B cell (primary cell): ENCODE results near the gene DYNC1I1. TPM values are rescaled to one million over a fixed set of nuclear protein-coding genes. Genes with fewer than 3 reads are reported as not detected.

Source experiments
- ATAC-seq: fragments of 200-7000 bp; cut with Tn5 transposase; one replicate; pipeline ENCODE4 v1.10.0; 2021; ENCODE audit warnings: low read depth, mild to moderate bottlenecking, moderate number of reproducible peaks, moderate library complexity
- CTCF ChIA-PET: fragments of 350-600 bp; sonication (Branson Sonifier 250); formaldehyde crosslinking; loops from one replicate; lab custom pipeline; 2021; ENCODE audit warnings: antibody characterized with exemption, inconsistent platforms; lab: Charles Lee
- POLR2A ChIA-PET: fragments of 350-600 bp; sonication (Branson Sonifier 250); formaldehyde crosslinking; loops from one replicate; lab custom pipeline; 2021; ENCODE audit warnings: antibody characterized with exemption; lab: Charles Lee
- DNase-seq: peaks from one replicate; pipeline ENCODE4 v3.0.0; 2013
- H2AFZ ChIP-seq: 2 replicates; pipeline ENCODE4 v1.6.1; 2012; ENCODE audit warnings: mild to moderate bottlenecking, low read depth, low read length; ENCODE audit not compliant: insufficient read depth, poor library complexity, severe bottlenecking
- H3K27ac ChIP-seq, 2 donors: 1 replicate in 1 of 2; 2 replicates in 1 of 2; pipeline ENCODE4 v1.5.1; 2012 to 2013; ENCODE audit warnings: low read length in 2 of 2, mild to moderate bottlenecking in 2 of 2, moderate library complexity in 1 of 2
- H3K27me3 ChIP-seq, 4 experiments: fragments of 200-600 bp in 1 of 4; sonication (generic) in 1 of 4; replicated peaks in 1 of 4; 1 replicate in 2 of 4; 2 replicates in 2 of 4; pipeline versions ENCODE4 v1.6.1 to v1.7.0; 2013 to 2016; ENCODE audit warnings: low read length in 3 of 4, mild to moderate bottlenecking in 2 of 4, mixed read lengths in 1 of 4, moderate library complexity in 1 of 4; ENCODE audit not compliant: insufficient read depth in 4 of 4, control insufficient read depth in 3 of 4; ENCODE audit errors: control extremely low read depth in 1 of 4
- H3K36me3 ChIP-seq, 2 experiments: replicated peaks in 1 of 2; 1 replicate in 1 of 2; 2 replicates in 1 of 2; pipeline versions ENCODE4 v1.6.1 to v1.7.1; 2013; ENCODE audit warnings: low read length in 1 of 2; ENCODE audit not compliant: insufficient read depth in 2 of 2, control insufficient read depth in 1 of 2; ENCODE audit errors: control extremely low read depth in 1 of 2, extremely low read depth in 1 of 2
- H3K4me1 ChIP-seq, 2 donors: fragments of 200-600 bp in 1 of 2; sonication (generic) in 1 of 2; 1 replicate in 1 of 2; 2 replicates in 1 of 2; pipeline versions ENCODE4 v1.5.1 to v1.6.1; 2013 to 2017; ENCODE audit warnings: low read length in 2 of 2; ENCODE audit not compliant: control insufficient read depth in 2 of 2, insufficient read depth in 2 of 2
- H3K4me2 ChIP-seq: replicated peaks from 2 replicates; pipeline ENCODE3; 2012; ENCODE audit warnings: mild to moderate bottlenecking, low read depth, low read length; ENCODE audit not compliant: poor library complexity, severe bottlenecking
- H3K4me3 ChIP-seq, 5 experiments: fragments of 200-600 bp in 1 of 5; sonication (generic) in 1 of 5; 1 replicate in 3 of 5; 2 replicates in 2 of 5; pipeline versions ENCODE4 v1.5.1 to v1.7.0; 2011 to 2016; ENCODE audit warnings: low read length in 4 of 5, mild to moderate bottlenecking in 4 of 5, low read depth in 2 of 5, control low read depth in 1 of 5, moderate library complexity in 1 of 5; ENCODE audit not compliant: insufficient read depth in 1 of 5; ENCODE audit errors: control extremely low read depth in 1 of 5, extremely low read depth in 1 of 5
- H3K79me2 ChIP-seq: fragments of 200-600 bp; sonication (generic); one replicate; pipeline ENCODE4 v1.6.0; 2016; ENCODE audit warnings: low read length; ENCODE audit not compliant: control insufficient read depth, insufficient read depth
- H3K9ac ChIP-seq: fragments of 200-600 bp; sonication (generic); 2 replicates; pipeline ENCODE4 v1.6.1; 2017; ENCODE audit warnings: mild to moderate bottlenecking, low read length, moderate library complexity
- H3K9me3 ChIP-seq, 3 donors: one replicate each; pipeline versions ENCODE4 v1.6.1 to v1.7.1; 2013; ENCODE audit warnings: low read length in 2 of 3; ENCODE audit not compliant: control insufficient read depth in 2 of 3, insufficient read depth in 1 of 3; ENCODE audit errors: control extremely low read depth in 1 of 3
- H4K20me1 ChIP-seq: 2 replicates; pipeline ENCODE4 v1.6.0; 2012; ENCODE audit warnings: mild to moderate bottlenecking, low read length; ENCODE audit not compliant: insufficient read depth, control insufficient read depth, poor library complexity, severe bottlenecking
- H3K27ac Mint-ChIP-seq: one replicate; pipeline ENCODE4 v1.8.0; 2021; ENCODE audit warnings: mixed read lengths
- H3K27me3 Mint-ChIP-seq: one replicate; pipeline ENCODE4 v1.8.0; 2021; ENCODE audit warnings: mixed read lengths
- H3K4me1 Mint-ChIP-seq: one replicate; pipeline ENCODE4 v1.8.0; 2021; ENCODE audit warnings: mixed read lengths
- H3K4me3 Mint-ChIP-seq: one replicate; pipeline ENCODE4 v1.8.0; 2021; ENCODE audit warnings: mixed read lengths
- H3K9me3 Mint-ChIP-seq: one replicate; pipeline ENCODE4 v1.8.0; 2022; ENCODE audit warnings: mixed read lengths; ENCODE audit not compliant: insufficient read depth
- EZH2 ChIP-seq: IDR thresholded peaks from 2 replicates; pipeline ENCODE4 v1.6.1; 2012; ENCODE audit warnings: borderline replicate concordance, low read depth, mild to moderate bottlenecking, moderate library complexity, low read length; ENCODE audit not compliant: insufficient read depth, poor library complexity, severe bottlenecking
- WGBS: methylation state at CpG from one replicate; pipeline ENCODE4 v1.1.5; 2013; ENCODE audit warnings: missing lambda C conversion rate; ENCODE audit not compliant: insufficient coverage; 5-methylcytosine and 5-hydroxymethylcytosine counted together
- intact Hi-C: fragments of 100-400 bp; cut with micrococcal nuclease; formaldehyde crosslinking; loops from one replicate; pipeline ENCODE4 v1.10.0; 2022
- polyA plus RNA-seq: library from polyadenylated mRNA; depleted of rRNA; stranded (reverse); fragments of >200 nt; gene quantifications from 2 replicates; pipeline ENCODE4 v1.2.3, GENCODE V29; 2012
- total RNA-seq, 2 donors: library from RNA; stranded (reverse); fragments of 120-200 nt in 1 of 2; gene quantifications; 1 replicate in 1 of 2; 2 replicates in 1 of 2; pipeline versions ENCODE4 v1.2.3 to v1.2.4, GENCODE V29; 2013 to 2022
- TF ChIP-seq, protein P1 (sequence below): fragments of 200-600 bp; IDR thresholded peaks from one replicate; pipeline ENCODE4 v1.8.0; 2022; ENCODE audit warnings: antibody characterized with exemption, mild to moderate bottlenecking

DYNC1I1 gene
- total and polyA plus RNA-seq, 2 donors (not counting 1 experiment from before 2014, with no cell fraction given), result not detected

- ChIA-PET CTCF (no interaction called here), POLR2A (no interaction called here)
- no peaks in the 10 kb centered on the region for H3K4me1 Mint-ChIP-seq
- Histone ChIP-seq H3K9ac (no peak overlapping the region), H3K36me3 (no peaks in the 10 kb centered on the region), H3K4me1 (no peaks in the 10 kb centered on the region), H3K27ac (no peak overlapping the region), H3K79me2 (no peaks in the 10 kb centered on the region), H3K27me3 (no peaks in the 10 kb centered on the region), H4K20me1 (no peaks in the 10 kb centered on the region), H3K4me3 (no peak overlapping the region), H3K9me3 (no peaks in the 10 kb centered on the region), H2AFZ (no peak overlapping the region), H3K4me2 (no peak overlapping the region)
- WGBS, result 0% methylated on average over 3 of the region's 5 CpGs
- no peaks in the 10 kb centered on the region for H3K27me3 Mint-ChIP-seq
- no peaks in the 10 kb centered on the region for H3K9me3 Mint-ChIP-seq
- no peak overlapping the region for H3K27ac Mint-ChIP-seq
- H3K4me3 Mint-ChIP-seq, result no peak overlapping the region
- DNase-seq (no peak), ATAC-seq (no peak)
- intact Hi-C loops, result no loop called here
- TF ChIP-seq EZH2, result no peak
Measured at GRCh38 chr7:95996174-95996573, 223.8 kb downstream of the DYNC1I1 start.

- ATAC-seq (no peak), DNase-seq (no peak)
- Histone ChIP-seq H3K9me3 (no peaks in the 10 kb centered on the region), H3K4me2 (no peak overlapping the region), H2AFZ (no peak overlapping the region), H3K27me3 (no peaks in the 10 kb centered on the region), H4K20me1 (no peaks in the 10 kb centered on the region), H3K36me3 (no peaks in the 10 kb centered on the region), H3K9ac (no peak overlapping the region), H3K27ac (no peak overlapping the region), H3K4me3 (no peak overlapping the region), H3K4me1 (no peaks in the 10 kb centered on the region), H3K79me2 (no peaks in the 10 kb centered on the region)
- TF ChIP-seq, protein P1, sequence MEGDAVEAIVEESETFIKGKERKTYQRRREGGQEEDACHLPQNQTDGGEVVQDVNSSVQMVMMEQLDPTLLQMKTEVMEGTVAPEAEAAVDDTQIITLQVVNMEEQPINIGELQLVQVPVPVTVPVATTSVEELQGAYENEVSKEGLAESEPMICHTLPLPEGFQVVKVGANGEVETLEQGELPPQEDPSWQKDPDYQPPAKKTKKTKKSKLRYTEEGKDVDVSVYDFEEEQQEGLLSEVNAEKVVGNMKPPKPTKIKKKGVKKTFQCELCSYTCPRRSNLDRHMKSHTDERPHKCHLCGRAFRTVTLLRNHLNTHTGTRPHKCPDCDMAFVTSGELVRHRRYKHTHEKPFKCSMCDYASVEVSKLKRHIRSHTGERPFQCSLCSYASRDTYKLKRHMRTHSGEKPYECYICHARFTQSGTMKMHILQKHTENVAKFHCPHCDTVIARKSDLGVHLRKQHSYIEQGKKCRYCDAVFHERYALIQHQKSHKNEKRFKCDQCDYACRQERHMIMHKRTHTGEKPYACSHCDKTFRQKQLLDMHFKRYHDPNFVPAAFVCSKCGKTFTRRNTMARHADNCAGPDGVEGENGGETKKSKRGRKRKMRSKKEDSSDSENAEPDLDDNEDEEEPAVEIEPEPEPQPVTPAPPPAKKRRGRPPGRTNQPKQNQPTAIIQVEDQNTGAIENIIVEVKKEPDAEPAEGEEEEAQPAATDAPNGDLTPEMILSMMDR, result no peak
- no peak for TF ChIP-seq EZH2
- POLR2A ChIA-PET, result no interaction called here
- Mint-ChIP-seq H3K4me3 (no peak overlapping the region), H3K27ac (no peak overlapping the region), H3K4me1 (no peaks in the 10 kb centered on the region), H3K9me3 (no peaks in the 10 kb centered on the region), H3K27me3 (no peaks in the 10 kb centered on the region)
- intact Hi-C loops, result no loop called here
- CTCF ChIA-PET, result no interaction called here
- no CpG with 5 or more reads among the region's 1 CpG for WGBS
Measured at GRCh38 chr7:95996886-95997285, 224.5 kb downstream of the DYNC1I1 start.
